Coronary artery (tissue), 2 donors: ENCODE measurements around the gene MRTFA.
A peak's percentile ranks its signal among the peaks of the same experiment; 100 is the strongest.

Experiments used
- DNase-seq: peaks from one replicate; pipeline ENCODE4 v3.0.0-alpha.2; 2017; ENCODE audit warnings: low spot score
- H3K27ac ChIP-seq, 2 donors: fragments of 200-600 bp; sonication (generic); one replicate each; pipeline ENCODE4 v1.5.1; 2016 to 2019
- H3K4me3 ChIP-seq: fragments of 200-600 bp; sonication (generic); 2 replicates; pipeline ENCODE4 v1.5.1; 2016; ENCODE audit warnings: mild to moderate bottlenecking, moderate library complexity
- TF ChIP-seq, protein P1 (sequence below): fragments of 200-600 bp; sonication (generic); IDR thresholded peaks from one replicate; pipeline ENCODE4 v1.5.1; 2019; ENCODE audit warnings: antibody characterized with exemption

Gene MRTFA

DNA sequence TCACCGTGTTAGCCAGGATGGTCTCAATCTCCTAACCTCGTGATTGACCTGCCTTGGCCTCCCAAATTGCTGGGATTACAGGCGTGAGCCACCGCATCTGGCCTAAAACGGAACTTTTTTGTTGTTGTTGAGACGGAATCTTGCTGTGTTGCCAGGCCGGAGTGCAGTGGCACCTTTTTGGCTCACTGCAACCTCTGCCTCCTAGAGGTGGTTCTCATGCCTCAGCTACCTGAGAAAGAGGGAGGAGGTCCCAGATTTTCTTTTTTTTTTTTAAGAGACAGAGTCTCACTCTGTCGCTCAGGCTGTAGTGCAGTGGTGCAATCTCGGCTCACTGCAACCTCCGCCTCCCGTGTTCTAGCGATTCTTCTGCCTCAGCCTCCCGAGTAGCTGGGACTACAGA lies 34.9 kb upstream of the MRTFA start:
- TF ChIP-seq, protein P1, sequence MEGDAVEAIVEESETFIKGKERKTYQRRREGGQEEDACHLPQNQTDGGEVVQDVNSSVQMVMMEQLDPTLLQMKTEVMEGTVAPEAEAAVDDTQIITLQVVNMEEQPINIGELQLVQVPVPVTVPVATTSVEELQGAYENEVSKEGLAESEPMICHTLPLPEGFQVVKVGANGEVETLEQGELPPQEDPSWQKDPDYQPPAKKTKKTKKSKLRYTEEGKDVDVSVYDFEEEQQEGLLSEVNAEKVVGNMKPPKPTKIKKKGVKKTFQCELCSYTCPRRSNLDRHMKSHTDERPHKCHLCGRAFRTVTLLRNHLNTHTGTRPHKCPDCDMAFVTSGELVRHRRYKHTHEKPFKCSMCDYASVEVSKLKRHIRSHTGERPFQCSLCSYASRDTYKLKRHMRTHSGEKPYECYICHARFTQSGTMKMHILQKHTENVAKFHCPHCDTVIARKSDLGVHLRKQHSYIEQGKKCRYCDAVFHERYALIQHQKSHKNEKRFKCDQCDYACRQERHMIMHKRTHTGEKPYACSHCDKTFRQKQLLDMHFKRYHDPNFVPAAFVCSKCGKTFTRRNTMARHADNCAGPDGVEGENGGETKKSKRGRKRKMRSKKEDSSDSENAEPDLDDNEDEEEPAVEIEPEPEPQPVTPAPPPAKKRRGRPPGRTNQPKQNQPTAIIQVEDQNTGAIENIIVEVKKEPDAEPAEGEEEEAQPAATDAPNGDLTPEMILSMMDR: no peak

DNA sequence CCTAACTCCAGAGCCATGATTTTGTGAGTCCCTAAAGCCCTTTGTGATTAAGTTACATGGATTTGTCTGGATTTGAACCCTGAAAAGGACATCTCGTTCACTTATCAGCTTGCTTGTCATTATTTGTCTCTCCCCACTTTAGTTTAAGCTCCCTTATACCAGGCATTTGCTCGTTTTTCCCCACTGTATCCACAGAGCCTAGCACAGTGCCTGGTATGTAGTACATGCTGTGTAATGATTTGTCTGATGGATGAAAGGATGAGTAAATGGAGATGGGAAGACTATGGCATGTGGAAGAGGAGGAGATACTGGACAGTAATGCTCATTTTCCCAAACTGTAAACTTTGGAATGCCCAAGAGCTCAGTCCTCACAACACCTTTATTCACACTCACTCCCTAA lies 33.5 kb upstream of the MRTFA start:
- DNase-seq: no peak
- peak overlapping the region in 1 of 2 donors; percentile 3 for H3K27ac ChIP-seq
- TF ChIP-seq, protein P1: no peak
- no peak overlapping the region for H3K4me3 ChIP-seq

More for the DNA sequence above, 34.9 kb upstream of the MRTFA start:
- Histone ChIP-seq H3K27ac (no peak overlapping the region), H3K4me3 (no peak overlapping the region)
- no peak for DNase-seq

DNA sequence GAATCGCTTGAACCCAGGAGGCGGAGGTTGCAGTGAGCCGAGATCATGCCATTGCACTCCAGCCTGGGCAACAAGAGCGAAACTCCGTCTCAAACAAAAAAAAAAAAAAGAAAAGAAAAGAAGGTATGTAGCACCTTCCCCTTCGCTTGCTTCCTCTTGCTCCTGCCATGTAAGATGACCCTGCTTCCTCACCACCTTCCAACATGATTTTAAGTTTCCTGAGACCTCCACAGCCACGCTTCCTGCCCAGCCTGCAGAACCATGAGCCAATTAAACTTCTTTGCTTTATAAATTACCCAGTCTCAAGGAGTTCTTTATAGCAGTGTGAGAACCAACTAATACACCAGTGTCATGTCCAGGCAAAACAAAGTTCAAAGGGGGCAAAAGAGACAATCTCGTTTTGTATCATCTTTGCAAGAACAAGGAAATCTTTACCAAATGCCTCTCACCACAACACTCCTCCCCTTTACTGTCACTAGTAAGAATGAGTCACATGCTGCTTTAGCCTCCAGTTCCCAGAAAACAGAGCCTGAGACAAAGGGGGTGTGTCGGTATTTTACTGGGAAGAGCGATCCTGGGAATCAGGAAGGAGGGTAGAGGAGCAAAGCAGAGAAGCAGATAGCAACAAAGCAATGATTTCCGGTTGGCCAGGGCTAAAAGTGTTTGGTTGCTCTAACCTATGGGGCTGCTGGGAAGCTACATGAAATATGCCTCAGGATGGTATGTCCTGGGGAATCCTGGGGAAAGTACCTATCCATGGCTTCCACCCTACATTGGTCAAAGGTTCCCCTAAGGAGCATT lies 32.3 kb upstream of the MRTFA start:
- no peak overlapping the region for H3K4me3 ChIP-seq
- no peak for DNase-seq
- TF ChIP-seq, protein P1: no peak
- peak overlapping the region in 1 of 2 donors; percentile 3 for H3K27ac ChIP-seq

DNA sequence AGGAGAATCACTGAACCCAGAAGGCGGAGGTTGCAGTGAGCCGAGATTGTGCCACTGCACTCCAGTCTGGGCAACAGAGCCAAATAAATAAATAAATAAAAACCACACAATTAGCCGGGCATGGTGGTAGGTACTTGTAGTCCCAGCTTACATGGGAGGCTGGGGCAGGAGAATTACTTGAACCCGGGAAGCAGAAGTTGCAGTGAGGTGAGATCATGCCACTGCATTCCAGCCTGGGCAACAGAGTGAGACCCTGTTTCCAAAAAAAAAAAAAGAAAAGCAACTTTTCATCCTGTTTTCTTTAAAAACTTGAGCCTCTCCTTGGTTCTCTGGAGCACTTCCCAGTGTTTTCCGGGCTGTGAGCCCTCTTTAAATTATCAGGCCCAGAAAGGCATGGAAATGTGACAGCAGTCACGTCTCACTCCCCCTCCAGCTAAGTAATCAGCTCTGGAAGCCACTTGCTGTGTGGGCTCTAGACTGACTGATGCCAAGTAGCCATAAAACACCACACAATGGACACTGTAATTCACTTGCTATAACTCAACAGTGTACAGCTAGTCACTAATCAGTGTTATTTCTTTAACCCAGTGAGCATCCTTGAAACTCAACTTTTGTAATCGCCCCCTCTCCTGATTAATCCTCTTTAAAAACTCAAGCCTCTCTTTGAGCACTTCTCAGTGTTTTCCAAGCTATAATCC lies 29.8 kb upstream of the MRTFA start:
- Histone ChIP-seq H3K4me3 (no peak overlapping the region), H3K27ac (peak overlapping the region; percentile 78 to 86)
- TF ChIP-seq, protein P1: no peak
- DNase-seq: no peak

DNA sequence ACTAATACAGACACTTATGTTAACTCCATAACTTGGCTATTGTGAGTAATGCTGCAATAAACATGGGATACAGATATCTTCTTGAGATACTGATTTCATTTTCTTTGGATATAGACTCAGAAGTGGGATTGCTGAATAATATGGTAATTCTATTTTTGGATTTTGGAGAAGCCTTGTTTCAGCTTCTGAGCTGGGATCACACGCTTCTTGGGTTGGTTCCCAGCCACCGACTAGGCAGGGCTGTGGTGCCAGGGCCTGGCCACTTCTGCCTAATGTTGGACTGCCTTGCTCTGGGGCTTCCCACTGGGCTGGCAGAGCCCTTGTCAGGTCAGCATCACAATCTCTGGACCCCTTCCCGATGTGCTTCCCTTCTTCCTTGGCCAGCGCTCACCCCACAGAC lies 28.8 kb upstream of the MRTFA start:
- Histone ChIP-seq H3K27ac (peak overlapping the region; percentile 78 to 86), H3K4me3 (no peak overlapping the region)
- TF ChIP-seq, protein P1: no peak
- no peak for DNase-seq

DNA sequence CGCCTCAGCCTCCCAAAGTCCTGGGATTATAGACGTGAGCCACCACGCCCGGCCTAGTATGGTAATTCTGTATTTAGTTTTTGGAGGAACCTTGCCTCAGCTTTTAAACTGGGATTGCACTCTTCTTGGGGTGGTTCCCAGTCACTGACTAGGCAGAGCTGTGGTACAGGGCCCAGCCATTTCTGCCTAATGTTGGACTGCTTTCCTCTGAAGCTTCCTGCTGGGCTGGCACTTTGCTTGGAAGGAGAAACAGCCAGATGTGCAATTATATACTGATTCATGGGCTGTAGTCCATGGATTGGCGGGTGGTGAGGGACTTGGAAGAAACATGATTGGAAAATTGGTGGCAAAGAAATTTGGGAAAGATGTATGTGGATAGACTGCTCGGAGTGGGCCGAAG lies 25.2 kb upstream of the MRTFA start:
- no peak for DNase-seq
- H3K4me3 ChIP-seq: no peak overlapping the region
- no peak overlapping the region for H3K27ac ChIP-seq
- TF ChIP-seq, protein P1: no peak
